Ishikawa (cell line): ENCODE measurements around the gene DISP3.

Experiments used
- CEBPB ChIP-seq: IDR thresholded peaks from 2 replicates; pipeline ENCODE4 v1.6.1; 2012
- CREB1 ChIP-seq: IDR thresholded peaks from 2 replicates; pipeline ENCODE4 v1.6.1; 2012; ENCODE audit warnings: low read depth
- EGR1 ChIP-seq: IDR thresholded peaks from 2 replicates; pipeline ENCODE4 v1.6.1; 2012
- EP300 ChIP-seq: IDR thresholded peaks from 2 replicates; pipeline ENCODE4 v1.6.1; 2012; ENCODE audit warnings: borderline replicate concordance
- RAD21 ChIP-seq: IDR thresholded peaks from 2 replicates; pipeline ENCODE4 v1.6.1; 2012; ENCODE audit warnings: low read depth
- REST ChIP-seq: IDR thresholded peaks from 2 replicates; pipeline ENCODE4 v1.6.1; 2012; ENCODE audit warnings: low read depth, mild to moderate bottlenecking
- ZBTB7A ChIP-seq: IDR thresholded peaks from 2 replicates; pipeline ENCODE4 v1.6.1; 2012; ENCODE audit warnings: low read depth
- TF ChIP-seq, protein P1 (sequence below): IDR thresholded peaks from 2 replicates; pipeline ENCODE4 v1.6.1; 2012

DNA sequence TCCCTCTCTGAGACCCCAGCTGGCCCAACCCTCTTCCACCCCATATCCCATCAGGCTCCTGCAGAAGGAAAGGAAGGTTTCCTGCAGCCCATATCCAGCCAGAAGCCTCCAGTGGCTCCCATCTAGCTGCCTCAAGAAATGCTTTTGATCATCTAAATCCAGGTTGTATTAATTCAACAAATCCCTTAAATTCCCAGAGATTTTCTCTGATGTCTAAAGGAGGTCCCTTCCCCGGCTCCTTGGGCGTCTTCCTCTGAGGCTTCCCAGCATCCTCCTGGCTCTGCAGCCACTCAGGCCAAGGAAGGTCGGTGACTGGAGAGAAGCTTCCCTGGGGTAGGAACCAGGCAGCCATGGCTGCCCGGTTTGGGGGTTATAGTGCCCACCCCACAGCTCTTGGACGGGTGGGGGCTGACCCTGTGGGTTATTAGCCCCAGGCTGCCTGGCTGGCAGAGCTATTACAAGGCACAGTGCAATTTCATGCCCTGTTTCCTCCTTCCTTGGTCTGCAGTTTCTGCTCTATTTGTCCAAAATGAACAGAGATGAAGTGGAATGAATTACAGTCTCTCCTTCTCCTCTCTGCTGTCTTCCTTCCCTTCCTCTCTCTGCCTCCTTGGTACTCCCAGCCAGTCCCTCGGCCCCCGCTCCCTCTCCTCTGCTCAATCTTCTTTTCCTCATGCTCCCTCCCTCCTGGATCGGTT lies 34.8 kb upstream of the DISP3 start:
- TF ChIP-seq CREB1 (no peak), ZBTB7A (no peak), EGR1 (no peak), REST (no peak), CEBPB (no peak), RAD21 (no peak), EP300 (no peak)
- TF ChIP-seq, protein P1, sequence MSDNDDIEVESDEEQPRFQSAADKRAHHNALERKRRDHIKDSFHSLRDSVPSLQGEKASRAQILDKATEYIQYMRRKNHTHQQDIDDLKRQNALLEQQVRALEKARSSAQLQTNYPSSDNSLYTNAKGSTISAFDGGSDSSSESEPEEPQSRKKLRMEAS, result no peak
